Parathyroid adenoma (tissue), 2 donors: ENCODE measurements around the gene DNAJC6.
"Not testable (repeated sequence)": the region's sequence is repeated elsewhere in the genome, so short reads cannot be mapped to it uniquely, and the experiment has no call there.

Experiments used
- H2AFZ ChIP-seq: fragments of 300-600 bp; sonication (generic); one replicate; pipeline ENCODE4 v1.7.0; 2017; ENCODE audit warnings: antibody characterized with exemption, mild to moderate bottlenecking
- H3K27ac ChIP-seq: fragments of 300-600 bp; sonication (generic); one replicate; pipeline ENCODE4 v1.7.0; 2017
- H3K27me3 ChIP-seq: fragments of 300-600 bp; sonication (generic); one replicate; pipeline ENCODE4 v1.7.0; 2017; ENCODE audit warnings: low read length; ENCODE audit not compliant: control insufficient read depth, insufficient read depth
- H3K36me3 ChIP-seq: fragments of 300-600 bp; sonication (generic); one replicate; pipeline ENCODE4 v1.7.0; 2017; ENCODE audit warnings: low read length; ENCODE audit not compliant: control insufficient read depth, insufficient read depth
- H3K4me1 ChIP-seq: fragments of 300-600 bp; sonication (generic); one replicate; pipeline ENCODE4 v1.7.0; 2017; ENCODE audit warnings: control low read depth
- H3K4me2 ChIP-seq: fragments of 300-600 bp; sonication (generic); one replicate; pipeline ENCODE4 v1.7.0; 2017; ENCODE audit warnings: low read length
- H3K4me3 ChIP-seq: fragments of 300-600 bp; sonication (generic); one replicate; pipeline ENCODE4 v1.7.0; 2017; ENCODE audit warnings: low read depth, low read length
- H3K79me2 ChIP-seq: fragments of 300-600 bp; sonication (generic); one replicate; pipeline ENCODE4 v1.7.0; 2017; ENCODE audit warnings: control low read depth
- H3K9ac ChIP-seq: fragments of 300-600 bp; sonication (generic); one replicate; pipeline ENCODE4 v1.7.0; 2017; ENCODE audit warnings: mild to moderate bottlenecking
- H3K9me3 ChIP-seq: fragments of 300-600 bp; sonication (generic); one replicate; pipeline ENCODE4 v1.7.0; 2017; ENCODE audit warnings: low read length; ENCODE audit not compliant: control insufficient read depth
- CTCF ChIP-seq: fragments of 300-600 bp; sonication (generic); IDR thresholded peaks from one replicate; pipeline ENCODE4 v1.7.0; 2017; ENCODE audit warnings: antibody characterized with exemption, mild to moderate bottlenecking
- donor health status: primary hyperparathyroidism.

Gene DNAJC6

GRCh38 chr1:65284229-65284628, 25.1 kb upstream of the DNAJC6 start:
- H3K9me3 ChIP-seq, result no peaks in the 10 kb centered on the region
- no peak for TF ChIP-seq CTCF
- H3K4me3 ChIP-seq, result no peak overlapping the region
- no peak overlapping the region for H3K9ac ChIP-seq
- no peak overlapping the region for H3K4me2 ChIP-seq
- no peaks in the 10 kb centered on the region for H3K36me3 ChIP-seq
- H3K27me3 ChIP-seq, result no peaks in the 10 kb centered on the region
- H3K4me1 ChIP-seq, result no peaks in the 10 kb centered on the region
- no peak overlapping the region for H3K27ac ChIP-seq
- no peaks in the 10 kb centered on the region for H3K79me2 ChIP-seq
- H2AFZ ChIP-seq, result no peak overlapping the region

- Histone ChIP-seq H2AFZ (no peak overlapping the region), H3K4me3 (no peak overlapping the region), H3K9ac (no peak overlapping the region), H3K4me1 (no peaks in the 10 kb centered on the region), H3K79me2 (no peaks in the 10 kb centered on the region), H3K4me2 (no peak overlapping the region), H3K27ac (no peak overlapping the region), H3K36me3 (no peaks in the 10 kb centered on the region), H3K27me3 (no peaks in the 10 kb centered on the region), H3K9me3 (no peaks in the 10 kb centered on the region)
- no peak for TF ChIP-seq CTCF
Observed at GRCh38 chr1:65289449-65289848, 19.9 kb upstream of the DNAJC6 start.

GRCh38 chr1:65291818-65292217, 17.5 kb upstream of the DNAJC6 start:
- not testable (repeated sequence) for H3K36me3 ChIP-seq, H3K27ac ChIP-seq, H3K27me3 ChIP-seq, H3K79me2 ChIP-seq, H3K4me3 ChIP-seq, H3K4me1 ChIP-seq, H3K9ac ChIP-seq, H3K4me2 ChIP-seq, H3K9me3 ChIP-seq, H2AFZ ChIP-seq

- H3K4me1 ChIP-seq, result no peaks in the 10 kb centered on the region
- H3K36me3 ChIP-seq, result no peaks in the 10 kb centered on the region
- H2AFZ ChIP-seq, result no peak overlapping the region
- no peaks in the 10 kb centered on the region for H3K9me3 ChIP-seq
- no peak overlapping the region for H3K4me2 ChIP-seq
- no peak for TF ChIP-seq CTCF
- no peak overlapping the region for H3K9ac ChIP-seq
- H3K27ac ChIP-seq, result no peak overlapping the region
- H3K79me2 ChIP-seq, result no peaks in the 10 kb centered on the region
- no peaks in the 10 kb centered on the region for H3K27me3 ChIP-seq
- no peak overlapping the region for H3K4me3 ChIP-seq
Observed at GRCh38 chr1:65292861-65293593, 16.3 kb upstream of the DNAJC6 start.

- Histone ChIP-seq H3K9me3 (no peaks in the 10 kb centered on the region), H3K4me1 (no peaks in the 10 kb centered on the region), H3K27me3 (no peaks in the 10 kb centered on the region), H2AFZ (no peak overlapping the region), H3K4me2 (no peak overlapping the region), H3K4me3 (no peak overlapping the region), H3K79me2 (no peaks in the 10 kb centered on the region), H3K9ac (no peak overlapping the region), H3K36me3 (no peaks in the 10 kb centered on the region), H3K27ac (no peak overlapping the region)
- TF ChIP-seq CTCF, result no peak
Observed at GRCh38 chr1:65297706-65298105, 11.6 kb upstream of the DNAJC6 start.
